ENCODE data around the gene HSPA12B.

Gene HSPA12B

GRCh38 chr20:3797226-3797545 lies 64.7 kb downstream of the HSPA12B start:
- peaks cover 26% of the 10 kb centered on the region for H3K79me2 ChIP-seq (ENCODE audit: control insufficient read depth, low read length)
- H4K20me1 ChIP-seq (ENCODE audit: control insufficient read depth, insufficient read depth, low read depth, low read length): no peaks in the 10 kb centered on the region
- peak overlapping the region; percentile 83 for H3K4me2 ChIP-seq (ENCODE audit: low read length)
- peak overlapping the region; percentile 75 for H3K4me3 ChIP-seq (ENCODE audit: low read length)
- no peaks in the 10 kb centered on the region for H3K9me2 ChIP-seq (replicated peaks; ENCODE audit: control insufficient read depth, low read length)
- no peaks in the 10 kb centered on the region for H3K27me3 ChIP-seq (ENCODE audit: control insufficient read depth, low read length)
- H3K4me1 ChIP-seq (ENCODE audit: control insufficient read depth, low read length): peaks cover 57% of the 10 kb centered on the region
- H3K36me3 ChIP-seq (ENCODE audit: control insufficient read depth, low read length): peaks cover 32% of the 10 kb centered on the region
- H3F3A ChIP-seq (ENCODE audit: control insufficient read depth, insufficient read depth): peaks cover 13% of the 10 kb centered on the region; the same call in 1 of the 2 replicates
- no peak overlapping the region for H3K27ac ChIP-seq (ENCODE audit: low read depth, low read length)
- TF ChIP-seq CTCF (IDR thresholded peaks at IDR 0.05; ENCODE audit: low read depth, low read length, poor library complexity, severe bottlenecking): no peak
- no peak for TF ChIP-seq EZH2phosphoT487 (IDR thresholded peaks at IDR 0.05; ENCODE audit: borderline replicate concordance, low read length)
- no peaks in the 10 kb centered on the region for H3K9me3 ChIP-seq (ENCODE audit: control insufficient read depth, insufficient read depth, low read length)

GRCh38 chr20:3797592-3798372 lies 65.3 kb downstream of the HSPA12B start:
- H3K27ac ChIP-seq (ENCODE audit: low read depth, low read length): peak overlapping the region; percentile 72; the same call in 1 of the 2 replicates

GRCh38 chr20:3798373-3798768 lies 65.9 kb downstream of the HSPA12B start:
- Histone ChIP-seq H3K4me2 (ENCODE audit: low read length) (peak overlapping the region; percentile 83), H3K4me1 (ENCODE audit: control insufficient read depth, low read length) (peaks cover 57% of the 10 kb centered on the region), H4K20me1 (ENCODE audit: control insufficient read depth, insufficient read depth, low read depth, low read length) (no peaks in the 10 kb centered on the region), H3K27me3 (ENCODE audit: control insufficient read depth, low read length) (no peaks in the 10 kb centered on the region), H3K9me2 (replicated peaks; ENCODE audit: control insufficient read depth, low read length) (no peaks in the 10 kb centered on the region), H3K4me3 (ENCODE audit: low read length) (peak overlapping the region; percentile 75), H3K79me2 (ENCODE audit: control insufficient read depth, low read length) (peaks cover 26% of the 10 kb centered on the region), H3K9me3 (ENCODE audit: control insufficient read depth, insufficient read depth, low read length) (no peaks in the 10 kb centered on the region), H3F3A (ENCODE audit: control insufficient read depth, insufficient read depth) (peaks cover 11% of the 10 kb centered on the region; the same call in 1 of the 2 replicates), H3K27ac (ENCODE audit: low read depth, low read length) (peak overlapping the region; percentile 72), H3K36me3 (ENCODE audit: control insufficient read depth, low read length) (peaks cover 44% of the 10 kb centered on the region)
- TF ChIP-seq EZH2phosphoT487 (IDR thresholded peaks at IDR 0.05; ENCODE audit: borderline replicate concordance, low read length) (no peak), CTCF (IDR thresholded peaks at IDR 0.05; ENCODE audit: low read depth, low read length, poor library complexity, severe bottlenecking) (no peak)

More at GRCh38 chr20:3797592-3798372, 65.3 kb downstream of the HSPA12B start:
- no peaks in the 10 kb centered on the region for H4K20me1 ChIP-seq (ENCODE audit: control insufficient read depth, insufficient read depth, low read depth, low read length)
- peaks cover 57% of the 10 kb centered on the region for H3K4me1 ChIP-seq (ENCODE audit: control insufficient read depth, low read length)
- peaks cover 26% of the 10 kb centered on the region for H3K79me2 ChIP-seq (ENCODE audit: control insufficient read depth, low read length)
- peaks cover 12% of the 10 kb centered on the region; the same call in 1 of the 2 replicates for H3F3A ChIP-seq (ENCODE audit: control insufficient read depth, insufficient read depth)
- peaks cover 38% of the 10 kb centered on the region for H3K36me3 ChIP-seq (ENCODE audit: control insufficient read depth, low read length)
- H3K4me3 ChIP-seq (ENCODE audit: low read length): peak overlapping the region; percentile 75
- no peaks in the 10 kb centered on the region for H3K9me2 ChIP-seq (replicated peaks; ENCODE audit: control insufficient read depth, low read length)
- TF ChIP-seq CTCF (IDR thresholded peaks at IDR 0.05; ENCODE audit: low read depth, low read length, poor library complexity, severe bottlenecking) (no peak), EZH2phosphoT487 (IDR thresholded peaks at IDR 0.05; ENCODE audit: borderline replicate concordance, low read length) (no peak)
- no peaks in the 10 kb centered on the region for H3K27me3 ChIP-seq (ENCODE audit: control insufficient read depth, low read length)
- H3K9me3 ChIP-seq (ENCODE audit: control insufficient read depth, insufficient read depth, low read length): no peaks in the 10 kb centered on the region
- peak overlapping the region; percentile 83 for H3K4me2 ChIP-seq (ENCODE audit: low read length)
